Mucosa of rectum (tissue), 2 donors: ENCODE results near the gene PTPRZ1.

Experiments
- H3K27ac ChIP-seq, 2 donors: one replicate each; pipeline ENCODE4 v1.7.0; 2013; ENCODE audit warnings: inconsistent platforms in 2 of 2, low read depth in 2 of 2, low read length in 2 of 2
- H3K27me3 ChIP-seq, 2 donors: one replicate each; pipeline ENCODE4 v1.7.0; 2013; ENCODE audit warnings: low read length in 2 of 2; ENCODE audit not compliant: control insufficient read depth in 2 of 2, insufficient read depth in 2 of 2
- H3K36me3 ChIP-seq, 2 donors: one replicate each; pipeline ENCODE4 v1.7.0; 2013; ENCODE audit warnings: low read length in 2 of 2; ENCODE audit not compliant: control insufficient read depth in 2 of 2, insufficient read depth in 2 of 2
- H3K4me1 ChIP-seq, 2 donors: one replicate each; pipeline ENCODE4 v1.7.0; 2013; ENCODE audit warnings: low read length in 2 of 2, mild to moderate bottlenecking in 1 of 2; ENCODE audit not compliant: control insufficient read depth in 2 of 2, insufficient read depth in 2 of 2
- H3K4me3 ChIP-seq, 2 donors: one replicate each; pipeline ENCODE4 v1.7.0; 2013; ENCODE audit warnings: low read length in 2 of 2
- H3K9ac ChIP-seq, 2 donors: one replicate each; pipeline ENCODE4 v1.7.0; 2013; ENCODE audit warnings: low read length in 2 of 2, low read depth in 1 of 2, mild to moderate bottlenecking in 1 of 2
- H3K9me3 ChIP-seq, 2 donors: one replicate each; pipeline ENCODE4 v1.7.0; 2013; ENCODE audit warnings: low read length in 2 of 2; ENCODE audit not compliant: control insufficient read depth in 2 of 2
- donor health status: healthy.
- donor health status: Normal muscosa, but diverticular disease.

PTPRZ1 gene

GRCh38 chr7:121887634-121888033 is 14.7 kb downstream of the PTPRZ1 start:
- H3K27ac ChIP-seq, result no peak overlapping the region
- no peak overlapping the region for H3K4me3 ChIP-seq
- no peaks in the 10 kb centered on the region for H3K4me1 ChIP-seq
- H3K9me3 ChIP-seq, result no peaks in the 10 kb centered on the region
- H3K9ac ChIP-seq, result no peak overlapping the region
- no peaks in the 10 kb centered on the region for H3K27me3 ChIP-seq
- no peaks in the 10 kb centered on the region for H3K36me3 ChIP-seq

GRCh38 chr7:121890833-121891232 is 17.9 kb downstream of the PTPRZ1 start:
- H3K4me3 ChIP-seq, result no peak overlapping the region
- no peaks in the 10 kb centered on the region for H3K27me3 ChIP-seq
- H3K4me1 ChIP-seq, result no peaks in the 10 kb centered on the region
- no peak overlapping the region for H3K9ac ChIP-seq
- H3K9me3 ChIP-seq, result no peaks in the 10 kb centered on the region
- no peak overlapping the region for H3K27ac ChIP-seq
- H3K36me3 ChIP-seq, result no peaks in the 10 kb centered on the region

GRCh38 chr7:121891731-121892130 is 18.8 kb downstream of the PTPRZ1 start:
- Histone ChIP-seq H3K27ac (no peak overlapping the region), H3K9me3 (no peaks in the 10 kb centered on the region), H3K4me3 (no peak overlapping the region), H3K9ac (no peak overlapping the region), H3K36me3 (no peaks in the 10 kb centered on the region), H3K27me3 (no peaks in the 10 kb centered on the region), H3K4me1 (no peaks in the 10 kb centered on the region)

DNA sequence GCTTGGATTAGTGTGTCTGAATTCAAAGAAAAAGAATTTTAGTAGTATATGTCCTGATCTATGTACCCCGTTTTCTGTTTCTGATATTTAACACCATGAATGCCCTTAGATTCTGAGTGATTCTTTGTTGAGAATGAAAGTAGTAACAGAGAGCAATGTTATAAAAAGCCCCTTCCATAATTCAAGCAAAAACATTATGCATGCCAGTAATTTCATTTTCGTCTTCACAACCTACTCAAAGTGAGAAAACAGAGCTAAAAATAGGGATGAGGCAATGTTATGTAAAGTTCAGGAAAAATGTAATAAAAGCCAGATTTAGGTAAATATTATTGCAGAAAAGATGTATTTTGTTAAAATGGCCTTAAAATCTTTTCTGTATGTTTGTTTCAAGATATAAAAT is 28.1 kb downstream of the PTPRZ1 start:
- H3K27ac ChIP-seq, result no peak overlapping the region
- no peaks in the 10 kb centered on the region for H3K9me3 ChIP-seq
- no peaks in the 10 kb centered on the region for H3K4me1 ChIP-seq
- no peak overlapping the region for H3K9ac ChIP-seq
- no peaks in the 10 kb centered on the region for H3K27me3 ChIP-seq
- H3K36me3 ChIP-seq, result no peaks in the 10 kb centered on the region
- no peak overlapping the region for H3K4me3 ChIP-seq

DNA sequence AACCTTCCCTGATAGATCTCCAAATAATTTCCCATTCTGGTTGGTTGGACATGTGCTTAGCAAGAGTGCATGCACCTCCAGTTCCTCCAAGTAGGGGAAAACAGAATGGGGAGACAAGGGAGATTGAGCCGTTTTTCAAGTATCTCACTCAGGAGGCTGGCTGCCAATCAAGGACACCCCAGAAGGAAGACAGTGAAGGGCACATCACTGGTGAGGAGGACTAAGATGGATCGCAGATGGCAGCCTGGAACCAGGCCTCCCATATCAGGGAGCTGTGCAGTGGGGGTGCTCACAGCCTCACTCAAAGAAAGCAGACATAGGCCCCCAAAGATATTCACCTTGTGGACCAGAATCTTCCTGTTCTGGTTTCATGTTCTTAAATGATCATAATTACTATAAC is 31.2 kb downstream of the PTPRZ1 start:
- H3K4me3 ChIP-seq, result no peak overlapping the region
- H3K4me1 ChIP-seq, result no peaks in the 10 kb centered on the region
- no peak overlapping the region for H3K9ac ChIP-seq
- H3K36me3 ChIP-seq, result no peaks in the 10 kb centered on the region
- no peaks in the 10 kb centered on the region for H3K27me3 ChIP-seq
- H3K9me3 ChIP-seq, result no peaks in the 10 kb centered on the region
- H3K27ac ChIP-seq, result no peak overlapping the region

DNA sequence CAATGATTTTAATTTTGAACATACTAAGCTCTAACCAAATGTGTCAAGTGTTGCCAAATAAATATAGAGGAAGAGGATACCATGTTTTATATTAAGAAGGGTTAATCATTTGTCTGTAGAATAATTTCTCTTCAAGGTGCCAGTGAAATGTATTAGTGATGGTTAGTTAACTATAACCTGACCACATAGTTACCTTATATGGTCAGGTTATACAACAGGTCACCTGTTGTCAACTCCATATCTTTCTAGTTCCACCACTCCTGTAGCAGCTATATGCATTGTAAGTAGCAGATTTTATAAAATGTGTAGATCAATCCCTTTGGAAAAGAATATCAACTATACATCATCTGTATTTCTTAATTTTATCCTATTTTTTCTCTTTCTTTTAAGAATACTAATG is 35.1 kb downstream of the PTPRZ1 start:
- H3K27me3 ChIP-seq, result no peaks in the 10 kb centered on the region
- no peak overlapping the region for H3K9ac ChIP-seq
- H3K4me1 ChIP-seq, result no peaks in the 10 kb centered on the region
- H3K36me3 ChIP-seq, result no peaks in the 10 kb centered on the region
- H3K9me3 ChIP-seq, result no peaks in the 10 kb centered on the region
- no peak overlapping the region for H3K4me3 ChIP-seq
- H3K27ac ChIP-seq, result no peak overlapping the region

DNA sequence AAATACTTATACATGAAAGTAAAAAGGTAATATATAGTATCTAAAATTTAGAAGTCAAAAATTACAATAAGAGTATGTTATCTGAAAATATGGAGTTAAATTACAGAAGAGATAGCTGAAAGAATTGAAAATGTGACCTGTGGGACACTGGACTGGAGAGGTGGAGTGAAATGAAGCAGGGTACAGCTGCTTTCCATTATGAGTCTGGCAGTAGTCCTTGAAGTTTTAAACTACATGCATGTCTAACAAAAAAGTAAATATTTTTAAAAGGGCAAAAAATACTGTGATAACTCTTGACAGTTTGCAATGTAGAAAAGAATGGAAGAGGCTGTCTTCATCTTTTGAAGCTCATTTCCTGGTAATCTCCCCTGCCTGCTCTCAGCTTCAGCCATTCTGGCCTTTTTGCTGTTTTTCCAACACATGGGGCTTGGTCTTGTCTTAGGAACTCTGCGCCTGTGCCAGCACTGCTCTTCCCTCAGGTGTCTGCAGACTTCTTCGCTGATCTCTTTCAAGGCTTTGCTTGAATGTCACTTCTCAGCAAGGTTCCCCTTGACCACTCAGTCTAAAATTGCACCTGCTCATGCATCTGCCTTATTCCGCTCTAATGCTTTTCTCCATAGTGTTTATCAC is 36.9 kb downstream of the PTPRZ1 start:
- no peak overlapping the region for H3K27ac ChIP-seq
- H3K9ac ChIP-seq, result no peak overlapping the region
- no peak overlapping the region for H3K4me3 ChIP-seq
- H3K9me3 ChIP-seq, result no peaks in the 10 kb centered on the region
- no peaks in the 10 kb centered on the region for H3K36me3 ChIP-seq
- no peaks in the 10 kb centered on the region for H3K4me1 ChIP-seq
- H3K27me3 ChIP-seq, result no peaks in the 10 kb centered on the region

- H3K9ac ChIP-seq, result no peak overlapping the region
- H3K4me1 ChIP-seq, result no peaks in the 10 kb centered on the region
- H3K36me3 ChIP-seq, result no peaks in the 10 kb centered on the region
- H3K9me3 ChIP-seq, result no peaks in the 10 kb centered on the region
- no peaks in the 10 kb centered on the region for H3K27me3 ChIP-seq
- no peak overlapping the region for H3K4me3 ChIP-seq
- H3K27ac ChIP-seq, result no peak overlapping the region
These were observed 41.1 kb downstream of the PTPRZ1 start for GRCh38 chr7:121913947-121914675.

GRCh38 chr7:121914676-121915279 is 41.8 kb downstream of the PTPRZ1 start:
- H3K27me3 ChIP-seq, result no peaks in the 10 kb centered on the region

DNA sequence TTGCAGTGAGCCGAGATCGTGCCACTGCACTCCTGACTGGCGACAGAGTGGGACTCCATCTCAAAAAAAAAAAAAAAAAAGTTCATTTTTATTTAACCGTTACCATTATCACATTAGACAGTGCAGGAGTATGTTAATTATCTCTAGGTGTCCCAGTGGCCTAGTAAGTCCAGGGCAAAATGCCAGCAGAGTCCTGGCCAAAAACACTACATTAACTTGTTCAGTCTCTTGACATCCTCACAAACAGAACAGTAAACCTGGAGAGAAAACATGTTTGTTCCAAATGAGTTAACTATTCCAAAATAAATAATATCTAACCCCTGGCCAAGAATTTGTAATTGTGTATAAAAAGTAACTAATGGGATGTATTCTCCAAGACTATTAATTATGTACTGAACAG is 43.2 kb downstream of the PTPRZ1 start:
- Histone ChIP-seq H3K4me1 (no peaks in the 10 kb centered on the region), H3K27ac (no peak overlapping the region), H3K36me3 (no peaks in the 10 kb centered on the region), H3K9ac (no peak overlapping the region), H3K9me3 (no peaks in the 10 kb centered on the region), H3K27me3 (no peaks in the 10 kb centered on the region), H3K4me3 (no peak overlapping the region)

More at GRCh38 chr7:121914676-121915279, 41.8 kb downstream of the PTPRZ1 start:
- Histone ChIP-seq H3K36me3 (no peaks in the 10 kb centered on the region), H3K27ac (no peak overlapping the region), H3K4me1 (no peaks in the 10 kb centered on the region), H3K9ac (no peak overlapping the region), H3K4me3 (no peak overlapping the region), H3K9me3 (no peaks in the 10 kb centered on the region)
